CD4-positive, alpha-beta T cell treated with Interleukin-1 beta for 1 hour (primary cell): ENCODE data around the gene CXCL11.

ENCODE experiments used
- DNase-seq, 2 donors: peaks; one replicate each; pipeline ENCODE4 v3.0.0-alpha.2; 2020 to 2022

The CXCL11 gene

DNA sequence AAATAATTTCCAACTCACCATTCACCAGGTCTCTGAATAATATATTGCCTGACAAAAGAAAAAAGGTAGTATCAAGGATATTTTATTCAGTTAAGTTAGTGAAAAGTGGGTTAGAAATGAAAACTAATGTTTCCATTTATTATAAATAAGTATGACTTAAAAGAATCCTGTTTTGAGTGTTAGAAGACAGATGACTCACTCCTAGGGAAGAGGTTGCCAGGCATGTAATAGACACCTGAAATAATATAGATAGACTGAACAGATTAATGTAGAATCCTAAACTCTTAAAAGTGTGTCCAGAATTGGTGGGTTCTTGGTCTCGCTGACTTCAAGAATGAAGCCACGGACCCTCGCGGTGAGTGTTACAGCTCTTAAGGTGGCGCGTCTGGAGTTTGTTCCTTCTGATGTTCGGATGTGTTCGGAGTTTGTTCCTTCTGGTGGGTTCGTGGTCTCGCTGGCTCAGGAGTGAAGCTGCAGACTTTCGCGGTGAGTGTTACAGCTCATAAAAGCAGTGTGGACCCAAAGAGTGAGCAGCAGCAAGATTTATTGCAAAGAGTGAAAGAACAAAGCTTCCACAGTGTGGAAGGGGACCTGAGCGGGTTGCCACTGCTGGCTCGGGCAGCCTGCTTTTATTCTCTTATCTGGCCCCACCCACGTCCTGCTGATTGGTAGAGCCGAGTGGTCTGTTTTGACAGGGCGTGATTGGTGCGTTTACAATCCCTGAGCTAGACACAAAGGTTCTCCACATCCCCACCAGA is 6.5 kb upstream of the CXCL11 start:
- DNase-seq = peak in 1 of 2 donors; percentile 7

DNA sequence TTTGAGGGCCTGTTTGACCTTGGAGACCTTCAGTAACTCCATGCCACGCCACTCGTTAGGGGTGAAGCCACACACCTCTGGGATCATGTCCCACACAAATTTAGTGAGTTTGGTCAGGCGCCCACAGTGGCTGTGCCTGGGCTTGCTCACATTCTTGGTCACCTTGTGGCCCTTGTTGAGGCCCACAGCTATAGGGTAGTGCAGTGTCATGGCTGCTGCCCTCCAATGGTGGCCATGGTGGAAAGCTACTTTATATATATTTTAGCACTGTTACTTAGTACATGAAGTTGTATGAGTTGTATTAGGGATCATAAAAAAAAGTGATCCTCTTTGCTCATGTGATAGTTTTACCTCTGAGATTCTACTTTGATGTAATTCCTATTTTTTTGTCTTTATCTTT is 985 bp upstream of the CXCL11 start:
- DNase-seq = no peak

DNA sequence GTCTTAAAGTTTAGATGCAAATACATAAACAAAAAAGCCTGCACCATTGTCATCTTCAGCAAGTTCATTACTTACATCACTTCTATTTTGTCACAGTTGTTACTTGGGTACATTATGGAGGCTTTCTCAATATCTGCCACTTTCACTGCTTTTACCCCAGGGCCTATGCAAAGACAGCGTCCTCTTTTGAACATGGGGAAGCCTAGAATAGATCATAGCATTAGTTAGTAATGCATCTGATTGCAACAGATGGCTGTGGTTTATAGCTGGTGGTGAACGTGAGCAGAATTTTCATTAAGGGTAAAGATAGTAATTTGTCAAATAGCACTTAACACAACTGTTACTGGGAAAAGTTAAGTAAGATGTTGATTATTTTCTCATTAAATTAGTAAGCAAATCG is 729 bp downstream of the CXCL11 start:
- DNase-seq = no peak

DNA sequence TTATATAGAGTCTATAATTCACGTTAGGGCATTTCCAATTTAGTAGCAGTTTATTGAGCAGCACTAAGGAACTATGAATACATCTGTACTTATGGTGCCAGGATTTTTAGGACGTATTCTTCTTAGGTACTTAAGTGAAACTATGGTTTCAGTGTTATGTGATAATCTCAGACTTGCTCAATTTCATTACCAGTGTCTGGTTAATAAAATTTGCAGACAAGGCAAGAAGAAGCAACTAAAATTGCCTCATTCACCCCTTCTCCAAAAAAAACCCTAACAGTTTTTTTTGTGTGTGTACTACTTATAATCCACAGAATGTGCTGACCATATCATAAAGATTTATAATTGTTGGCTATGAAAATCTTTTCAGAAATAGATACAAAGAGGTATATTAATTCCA is 6.6 kb downstream of the CXCL11 start:
- no peak for DNase-seq

DNA sequence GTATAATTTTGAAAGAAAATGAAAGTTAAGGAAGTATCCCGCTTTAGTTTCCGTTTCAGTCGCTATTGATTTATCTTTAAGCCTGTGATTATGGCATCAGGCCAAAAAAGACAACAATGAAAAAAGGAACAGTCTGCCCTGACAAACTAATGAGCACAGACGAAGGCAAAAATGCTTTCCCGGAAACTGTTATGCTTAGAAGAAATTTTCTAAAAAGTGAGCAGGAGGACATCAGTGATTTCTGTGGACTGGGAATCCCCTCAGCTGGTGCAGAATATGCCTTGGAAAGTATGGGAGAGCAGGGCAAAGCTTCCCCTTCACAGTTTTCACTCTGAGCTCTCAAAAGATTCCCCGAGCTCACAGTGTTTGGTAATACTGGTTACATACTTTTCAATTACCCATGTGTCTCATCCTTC is 7.5 kb downstream of the CXCL11 start:
- peak in 1 of 2 donors; percentile 20 for DNase-seq

DNA sequence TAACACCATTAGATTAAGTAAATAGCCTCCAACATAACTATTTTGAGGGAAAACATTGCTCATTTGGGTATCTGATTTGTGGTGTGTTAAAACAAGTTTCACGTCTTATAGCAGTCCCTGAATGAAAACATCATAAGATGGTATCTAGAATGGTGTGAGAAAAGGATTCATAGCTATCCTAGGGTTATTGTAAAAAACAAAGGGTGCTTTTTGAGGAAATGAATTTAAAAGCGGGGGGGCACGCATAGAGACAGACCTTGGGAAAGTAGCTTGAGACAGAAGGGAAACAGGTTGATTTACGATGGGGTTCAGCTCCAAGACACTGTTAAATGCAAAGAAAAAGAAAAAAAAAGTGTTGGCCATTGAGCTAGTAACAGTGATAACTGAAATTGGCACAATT is 11.8 kb downstream of the CXCL11 start:
- DNase-seq = no peak

DNA sequence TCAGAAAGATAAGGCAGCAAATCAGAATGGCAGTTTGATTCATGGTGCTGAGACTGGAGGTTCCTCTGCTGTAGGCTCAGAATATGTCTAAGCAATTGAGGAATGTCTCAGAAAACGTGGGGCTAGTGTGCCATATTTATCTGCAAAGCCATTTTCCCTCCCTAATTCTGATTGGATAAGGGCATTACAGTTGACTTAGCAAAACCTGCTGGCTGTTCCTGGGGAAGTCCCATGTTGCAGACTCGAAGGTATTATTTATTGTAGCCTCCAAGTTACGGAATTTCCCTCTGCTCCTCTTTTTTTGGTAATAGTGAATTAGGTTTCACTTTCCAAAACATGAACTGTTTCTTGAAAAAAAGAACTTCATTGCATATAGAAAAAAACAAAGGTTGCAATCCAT is 12.5 kb downstream of the CXCL11 start, which contains the start of gene CXCL10:
CXCL10 (minus strand) TSS at position 109 of the 400 bp plus-strand sequence; CDS start at position 43, 66 bp downstream.
- DNase-seq = peak; percentile 18 to 35

DNA sequence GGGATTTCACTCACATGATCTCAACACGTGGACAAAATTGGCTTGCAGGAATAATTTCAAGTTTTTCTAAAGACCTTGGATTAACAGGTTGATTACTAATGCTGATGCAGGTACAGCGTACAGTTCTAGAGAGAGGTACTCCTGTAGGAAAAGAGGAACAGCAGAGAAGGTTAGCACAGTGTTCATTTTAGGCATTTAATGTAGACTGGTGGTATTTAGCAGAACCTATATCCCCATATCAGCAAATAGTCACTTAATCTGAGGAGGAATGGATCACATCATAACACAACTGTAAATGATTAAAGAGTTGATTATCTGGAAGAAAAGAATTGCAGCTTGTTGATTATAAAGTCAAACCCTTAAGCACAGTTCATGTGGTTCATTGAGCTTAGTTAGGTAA is 13.2 kb downstream of the CXCL11 start:
- no peak for DNase-seq

DNA sequence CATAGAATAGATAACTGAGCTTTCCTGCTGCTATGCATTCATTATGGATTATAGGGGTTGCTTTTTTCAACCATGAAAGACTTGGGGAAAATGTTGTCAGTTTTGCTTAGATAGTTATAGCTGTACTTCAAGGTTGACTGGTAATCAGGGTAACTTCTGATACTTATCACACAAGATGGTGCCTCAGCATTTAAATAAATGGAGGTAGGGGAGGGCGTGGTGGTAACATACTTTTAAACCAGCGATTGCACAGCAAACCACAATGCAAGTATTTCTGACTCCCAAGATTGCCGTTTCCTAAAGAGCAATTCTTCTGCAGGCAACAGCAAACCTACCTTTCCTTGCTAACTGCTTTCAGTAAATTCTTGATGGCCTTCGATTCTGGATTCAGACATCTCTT is 13.8 kb downstream of the CXCL11 start:
- DNase-seq = no peak

DNA sequence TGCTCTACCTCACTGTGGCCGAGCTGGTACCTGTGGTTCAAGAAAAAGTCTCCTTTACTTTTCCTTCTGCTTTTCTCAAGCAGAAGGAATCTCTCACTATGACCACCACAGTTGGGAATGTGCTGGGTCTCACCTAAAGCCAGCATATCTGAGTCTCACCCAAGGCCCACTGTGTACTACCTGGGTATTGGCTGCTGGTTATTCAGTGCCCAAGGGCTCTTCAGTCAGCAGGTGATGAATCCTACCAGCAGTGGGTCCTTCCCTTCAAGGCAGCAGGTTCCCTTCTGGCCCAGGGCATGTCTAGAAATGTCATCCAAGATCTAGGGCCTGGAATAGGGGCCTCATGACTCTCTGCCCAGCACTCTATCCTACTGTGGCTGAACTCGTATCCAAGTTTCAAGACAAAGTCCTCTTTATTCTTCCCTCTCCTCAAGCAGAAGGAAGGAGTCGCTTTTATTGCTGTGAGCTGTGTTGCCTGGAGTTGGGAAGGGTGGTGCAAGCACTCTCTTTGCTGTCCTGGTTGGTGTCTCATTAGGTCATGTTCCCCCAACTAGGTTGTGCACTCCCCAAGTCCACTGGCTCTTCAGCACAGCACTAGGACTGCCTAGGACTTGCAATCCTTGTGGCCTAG is 18.7 kb downstream of the CXCL11 start:
- DNase-seq = no peak

DNA sequence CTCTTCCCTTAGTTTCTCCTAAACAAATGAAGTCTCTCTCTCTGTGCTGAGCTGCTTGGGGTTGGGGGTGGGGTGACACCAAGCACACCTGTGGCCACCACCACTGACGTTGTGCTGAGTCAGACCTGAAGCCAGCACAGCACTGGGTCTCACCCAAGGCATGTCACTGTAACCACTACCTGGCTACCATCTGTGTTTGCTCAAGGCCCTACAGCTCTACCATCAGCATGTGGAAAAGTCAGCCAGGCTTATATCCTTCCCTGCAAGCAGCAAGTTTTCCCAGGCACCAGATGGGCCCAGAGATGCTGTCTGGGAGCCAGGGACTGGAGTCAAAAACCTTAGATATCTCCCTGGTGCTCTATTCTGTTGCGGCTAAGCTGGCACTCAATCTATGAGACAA is 19.5 kb downstream of the CXCL11 start:
- DNase-seq = no peak

DNA sequence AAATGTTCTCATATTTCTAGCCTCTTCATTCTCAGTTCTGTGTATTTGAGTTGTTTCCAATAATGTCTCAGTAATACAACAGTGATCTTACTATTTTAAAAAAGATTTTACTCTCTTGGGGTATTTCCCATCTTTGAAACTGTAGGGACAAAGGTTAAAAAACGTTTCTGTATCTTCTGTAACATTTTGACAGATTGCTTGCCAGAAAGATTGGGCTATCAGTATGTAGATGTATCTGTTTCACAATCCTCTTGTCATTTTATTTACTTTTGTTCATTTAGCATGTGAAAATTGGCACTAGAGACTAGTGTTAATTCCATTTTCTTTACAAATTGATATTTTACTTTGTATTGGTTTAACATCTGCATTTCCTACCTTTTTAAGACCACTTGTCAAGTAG is 22.3 kb downstream of the CXCL11 start:
- no peak for DNase-seq

DNA sequence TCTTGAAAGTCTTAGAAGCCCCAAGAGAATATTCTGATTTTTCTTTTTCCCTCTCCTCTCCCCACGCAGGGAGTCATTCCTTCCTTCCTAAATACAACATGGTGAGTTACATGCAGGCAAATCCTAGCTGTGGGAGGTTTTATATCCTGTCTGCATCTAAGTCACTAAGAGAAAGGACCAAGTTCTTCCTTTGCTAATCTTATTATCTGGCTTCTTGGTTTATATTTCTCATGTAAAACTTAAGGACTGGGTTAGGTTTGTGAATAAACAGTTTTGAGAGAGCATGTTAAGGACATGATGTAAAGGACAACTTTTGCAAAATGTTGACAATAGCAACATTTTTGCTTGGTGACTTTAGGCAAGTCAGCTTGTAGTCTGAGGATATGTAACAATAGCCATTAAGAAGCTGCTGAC is 23.5 kb downstream of the CXCL11 start:
- DNase-seq = no peak

DNA sequence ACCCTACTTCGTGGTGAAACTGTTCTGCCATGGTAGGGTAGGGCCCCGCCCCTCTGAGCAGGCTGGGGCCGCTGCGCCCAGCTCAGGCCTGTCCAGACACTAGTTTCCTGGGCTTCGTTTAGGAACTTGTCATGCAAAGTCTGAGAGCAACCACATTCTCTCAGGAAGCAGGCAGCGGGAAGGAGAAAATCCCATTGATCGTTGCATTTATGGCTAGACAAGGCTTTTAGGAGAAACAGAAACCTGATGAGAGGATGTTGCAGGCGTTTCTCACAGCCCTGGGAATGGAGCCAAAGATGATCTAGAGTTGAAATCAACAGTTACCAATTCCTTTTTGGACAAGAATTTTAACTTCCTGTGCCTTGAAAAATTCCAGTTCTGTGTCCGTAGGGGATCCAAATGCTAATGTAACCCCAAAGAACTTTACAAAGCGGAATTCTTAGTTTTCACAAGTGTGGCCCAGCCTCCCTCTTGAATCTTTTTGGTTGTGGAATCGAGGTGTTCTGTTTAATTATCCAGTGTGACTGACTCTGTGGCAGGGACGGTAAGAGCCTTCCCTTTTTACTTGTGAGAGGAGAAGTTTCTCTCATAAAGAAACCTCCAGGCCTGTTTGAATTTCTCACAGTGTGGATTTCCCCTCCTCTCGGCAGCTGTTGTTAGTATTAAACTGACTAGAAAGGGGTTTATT is 24.0 kb downstream of the CXCL11 start:
- DNase-seq = no peak

DNA sequence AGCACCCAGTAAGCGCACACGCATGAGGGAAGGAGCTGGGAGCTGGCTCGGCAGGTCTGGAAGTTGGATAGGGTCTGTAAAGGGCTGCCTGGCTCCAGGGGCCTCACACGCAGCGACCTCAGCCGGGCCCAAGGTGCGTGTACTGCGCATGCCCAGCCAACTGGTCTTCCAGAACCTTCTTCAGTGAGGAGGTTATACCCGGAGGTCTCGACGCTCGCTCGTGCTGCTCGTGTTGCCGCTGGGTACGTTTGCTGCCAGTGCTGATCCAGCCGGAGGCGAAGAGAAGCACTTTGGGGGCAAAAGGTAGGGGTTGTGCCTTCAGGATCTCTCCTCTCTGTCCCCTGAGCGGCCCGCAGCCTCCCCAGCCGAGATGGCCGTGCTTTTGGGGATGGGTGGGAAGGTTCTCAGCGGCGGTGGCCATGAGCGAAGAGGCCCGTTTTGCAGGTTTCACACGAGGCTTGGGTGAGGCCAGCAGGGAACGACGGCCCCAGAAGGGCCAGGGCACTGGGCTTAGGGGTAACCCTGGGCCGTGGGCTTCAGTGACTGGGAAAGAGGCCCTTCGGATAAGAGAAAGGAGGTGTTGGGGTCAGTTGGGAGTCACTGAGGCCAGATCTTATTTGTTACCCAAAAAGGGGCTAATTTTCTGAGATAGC is 24.7 kb downstream of the CXCL11 start:
- no peak for DNase-seq

DNA sequence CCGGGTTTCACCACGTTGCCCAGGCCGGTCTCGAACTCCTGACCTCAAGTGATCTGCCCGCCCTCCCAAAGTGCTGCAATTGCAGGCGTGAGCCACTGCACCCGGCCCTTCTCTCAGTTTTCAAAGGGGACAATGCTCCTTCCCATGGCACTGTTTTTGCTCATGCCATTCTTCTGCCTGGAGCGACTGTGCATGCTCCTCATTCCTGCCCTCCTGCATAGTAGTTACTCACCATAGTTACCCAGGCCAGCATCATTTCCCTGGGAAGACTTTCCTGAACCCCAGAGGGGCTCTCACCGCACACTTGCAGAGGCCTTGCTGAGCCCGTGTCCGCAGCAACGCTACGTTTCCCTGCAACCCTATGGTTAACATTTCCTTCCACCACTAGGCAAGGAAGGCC is 25.3 kb downstream of the CXCL11 start:
- DNase-seq = no peak

DNA sequence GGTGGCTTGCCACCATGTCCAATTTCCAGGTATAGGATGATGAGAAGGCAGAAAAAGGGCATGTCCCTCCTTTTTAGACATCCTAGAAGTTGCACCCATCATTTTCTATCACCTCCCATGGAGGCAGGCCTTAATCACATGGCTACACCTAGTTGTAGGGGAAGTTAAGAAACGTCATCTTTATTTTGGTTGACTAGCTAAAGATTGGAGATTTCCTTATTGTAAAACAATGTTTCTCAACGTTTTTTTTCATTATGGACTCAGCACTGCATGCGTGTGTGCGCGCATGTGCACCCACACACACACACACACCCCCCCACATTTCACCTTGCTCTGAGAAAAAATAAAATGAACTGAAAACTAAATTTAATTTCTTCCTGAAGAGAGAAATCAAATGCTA is 26.6 kb downstream of the CXCL11 start:
- no peak for DNase-seq

DNA sequence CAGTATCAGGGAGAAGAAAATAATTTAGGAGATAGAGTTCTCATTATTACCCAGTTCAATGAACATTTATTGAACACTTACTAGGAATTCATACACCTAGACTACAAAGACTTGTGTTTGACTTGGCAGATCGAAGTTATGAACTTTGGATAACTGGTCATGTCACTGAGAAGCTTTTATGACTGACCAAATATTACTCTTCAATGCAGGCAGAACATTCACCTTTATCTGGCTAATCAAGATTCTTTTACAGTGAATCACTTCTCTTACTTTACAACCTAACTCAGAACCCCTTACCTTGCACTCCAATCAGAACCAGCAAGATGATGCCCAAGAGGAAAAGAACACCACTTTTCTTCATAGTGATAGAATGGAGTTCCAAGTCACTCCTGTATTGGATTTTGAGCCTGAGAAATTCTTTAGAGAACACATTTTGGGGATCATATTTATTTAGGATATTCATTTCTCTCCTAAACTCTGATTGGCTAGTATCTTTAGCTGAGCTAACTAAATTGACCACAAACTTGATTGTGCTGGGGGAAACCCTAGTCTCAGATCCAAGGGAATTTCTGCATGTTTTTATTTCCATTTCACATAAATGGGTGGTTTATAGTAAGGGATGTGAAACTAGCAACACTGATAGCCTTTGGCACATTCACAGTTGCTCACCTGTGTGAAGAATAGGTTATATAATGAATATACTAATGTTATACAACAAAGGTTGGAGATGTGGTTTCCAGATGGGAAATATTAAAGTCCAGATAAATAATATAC is 28.6 kb downstream of the CXCL11 start, which contains the start of gene CXCL9:
CXCL9 (minus strand) TSS at position 421 of the 774 bp plus-strand sequence; CDS start at position 361, 60 bp downstream.
- no peak for DNase-seq

DNA sequence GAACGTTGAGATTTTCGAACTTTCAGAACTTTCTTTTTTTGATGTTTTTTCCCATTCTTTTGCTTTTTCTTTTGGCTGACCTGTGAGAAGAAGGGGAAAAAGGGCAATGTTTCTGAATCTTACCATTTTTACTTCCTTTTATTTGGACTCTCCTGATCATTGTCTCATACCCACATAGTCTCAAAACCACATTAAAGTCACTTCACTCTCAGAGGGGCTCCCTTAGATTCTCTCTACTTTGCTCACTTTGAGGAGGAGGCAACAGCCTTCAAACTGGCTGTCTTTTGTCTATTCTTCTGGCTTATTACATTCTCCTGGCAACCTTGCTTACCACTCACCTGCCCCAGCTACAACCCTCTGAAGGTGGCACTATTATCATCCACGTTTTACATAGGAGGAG is 32.2 kb downstream of the CXCL11 start:
- no peak for DNase-seq

DNA sequence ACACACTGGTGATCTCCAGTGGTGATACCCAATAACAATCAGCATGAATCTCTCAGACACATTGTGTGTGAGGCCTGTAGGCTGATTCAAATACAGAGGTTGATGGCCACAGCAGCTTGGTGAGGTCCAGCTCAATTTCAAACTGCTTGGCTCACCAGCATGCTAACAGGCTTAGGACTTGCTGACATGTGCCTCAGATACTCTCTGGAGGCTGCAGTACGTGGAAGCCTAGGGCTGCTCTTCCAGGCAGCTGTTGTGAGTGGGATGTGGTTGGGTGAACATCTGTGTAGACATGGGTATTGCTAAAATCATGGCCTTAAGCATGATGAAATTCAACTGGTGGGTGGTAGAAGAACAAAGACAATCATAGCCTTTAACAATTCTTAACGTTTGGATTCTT is 32.8 kb downstream of the CXCL11 start:
- no peak for DNase-seq

DNA sequence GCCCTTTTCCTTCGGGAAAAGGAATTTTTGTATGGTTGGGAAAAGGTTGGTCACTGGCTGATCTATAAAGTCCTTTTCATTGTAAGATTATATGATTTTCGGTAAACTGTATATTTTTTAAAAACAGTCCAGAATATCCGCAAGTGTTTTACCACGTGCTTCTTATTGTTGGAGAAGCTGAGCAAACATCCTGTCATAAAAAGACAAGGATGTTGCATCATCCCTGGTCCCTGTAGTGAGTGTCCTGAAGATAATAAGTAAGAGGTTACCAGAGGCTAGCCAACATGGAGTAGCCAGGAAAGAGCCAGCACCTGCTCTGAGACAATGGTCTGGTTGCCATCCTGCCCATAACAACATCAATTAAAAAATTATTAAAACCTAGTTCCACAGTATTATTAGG is 33.7 kb downstream of the CXCL11 start:
- no peak for DNase-seq

DNA sequence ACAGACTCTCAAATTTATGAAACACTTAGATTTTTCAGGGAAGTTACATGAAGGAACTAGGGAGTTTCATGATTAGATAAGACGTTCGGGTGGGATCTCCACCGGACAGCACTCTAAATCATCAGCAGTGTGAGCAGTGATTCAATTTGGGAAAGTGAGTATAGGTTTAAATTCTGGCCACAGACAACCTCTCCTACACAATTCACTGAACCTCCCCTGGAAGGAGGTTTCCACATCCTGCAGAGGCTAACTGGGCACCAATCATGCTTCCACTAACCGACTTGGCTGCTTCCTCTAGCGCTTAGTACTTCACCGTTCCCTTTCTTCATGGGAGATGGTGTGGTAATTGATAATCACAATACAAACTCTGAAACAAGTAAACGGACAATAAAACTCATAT is 34.2 kb downstream of the CXCL11 start:
- no peak for DNase-seq

DNA sequence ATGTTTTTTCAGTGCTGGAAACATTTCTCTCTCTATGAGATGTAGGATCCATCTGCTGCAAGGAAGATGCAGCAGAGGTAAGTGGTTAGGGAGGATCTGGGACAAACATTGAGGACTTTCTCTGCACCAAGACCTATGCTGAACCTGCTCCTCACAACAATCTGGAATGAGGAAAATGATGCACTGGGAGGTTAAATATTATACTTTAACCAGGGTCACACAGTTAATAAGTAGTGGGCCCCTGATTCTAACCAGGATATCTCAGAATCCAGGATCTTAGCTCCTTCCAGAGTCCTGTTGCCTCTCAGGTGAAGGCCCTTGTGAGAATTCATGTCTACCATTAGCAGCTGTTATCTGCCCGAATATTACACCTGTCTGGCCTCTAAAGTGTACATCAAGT is 35.6 kb downstream of the CXCL11 start:
- DNase-seq = no peak
